HEK293 (cell line): Measurements from ENCODE around the gene ATRNL1.

Experiments used
- CTCF ChIA-PET: fragments of 350-600 bp; formaldehyde crosslinking; extraction: SDS; loops from one replicate; lab custom pipeline; 2021; ENCODE audit warnings: antibody characterized with exemption; lab: Yijun Ruan, JAX
- POLR2A ChIA-PET: fragments of 300-600 bp; formaldehyde crosslinking; extraction: SDS; loops from one replicate; lab custom pipeline; 2020; ENCODE audit warnings: antibody characterized with exemption, inconsistent platforms; lab: Yijun Ruan, JAX
- H3K27ac ChIP-seq: fragments of 200-500 bp; sonication (Bioruptor generic); 2 replicates; pipeline ENCODE4 v1.5.1; 2014; ENCODE audit warnings: low read depth, low read length, control low read depth, inconsistent platforms; ENCODE audit errors: extremely low read depth
- H3K36me3 ChIP-seq, 2 experiments: fragments of 200-500 bp in 1 of 2; sonication (Bioruptor generic) in 1 of 2; 1 replicate in 1 of 2; 2 replicates in 1 of 2; pipeline ENCODE4 v1.5.1; 2014 to 2017; ENCODE audit warnings: inconsistent platforms in 2 of 2, low read length in 2 of 2; ENCODE audit not compliant: control insufficient read depth in 2 of 2, insufficient read depth in 1 of 2
- H3K4me1 ChIP-seq: fragments of 200-500 bp; sonication (Bioruptor generic); 2 replicates; pipeline ENCODE4 v1.5.1; 2014; ENCODE audit warnings: mild to moderate bottlenecking, low read length, inconsistent platforms; ENCODE audit not compliant: control insufficient read depth, insufficient read depth
- H3K4me3 ChIP-seq: 2 replicates; pipeline ENCODE4 v1.5.1; 2011; ENCODE audit warnings: low read depth, mild to moderate bottlenecking, control low read depth, low read length, moderate library complexity
- H3K9me3 ChIP-seq: fragments of 200-500 bp; sonication (Bioruptor generic); 2 replicates; pipeline ENCODE4 v1.5.1; 2014; ENCODE audit warnings: low read depth, low read length, inconsistent platforms; ENCODE audit not compliant: control insufficient read depth, insufficient read depth
- AEBP2 ChIP-seq: fragments of 450-650 bp; formaldehyde crosslinking; IDR thresholded peaks from 2 replicates; pipeline ENCODE4 v1.5.1; 2016; ENCODE audit warnings: missing biosample characterization, missing genetic modification characterization, borderline replicate concordance
- IKZF3 ChIP-seq: fragments of 450-650 bp; IDR thresholded peaks from 2 replicates; pipeline ENCODE4 v1.5.0; 2018; ENCODE audit warnings: missing biosample characterization, mild to moderate bottlenecking, missing genetic modification characterization, moderate library complexity
- KLF1 ChIP-seq: fragments of 450-650 bp; formaldehyde crosslinking; IDR thresholded peaks from 2 replicates; pipeline ENCODE4 v1.5.1; 2016; ENCODE audit warnings: missing biosample characterization, missing genetic modification characterization
- SCRT2 ChIP-seq: fragments of 450-650 bp; formaldehyde crosslinking; IDR thresholded peaks from 2 replicates; pipeline ENCODE4 v1.5.1; 2016; ENCODE audit warnings: missing biosample characterization, missing genetic modification characterization
- SETDB1 ChIP-seq: IDR thresholded peaks from one replicate; pipeline ENCODE4 v1.6.1; 2017; ENCODE audit warnings: mild to moderate bottlenecking, low read length, moderate library complexity, mixed read lengths; ENCODE audit not compliant: insufficient read length
- SP7 ChIP-seq: fragments of 450-650 bp; formaldehyde crosslinking; IDR thresholded peaks from 2 replicates; pipeline ENCODE4 v1.5.1; 2016; ENCODE audit warnings: missing biosample characterization, missing genetic modification characterization
- ZBTB8A ChIP-seq: fragments of 450-650 bp; formaldehyde crosslinking; IDR thresholded peaks from 2 replicates; pipeline ENCODE4 v1.5.1; 2016; ENCODE audit warnings: missing biosample characterization, missing genetic modification characterization
- ZEB2 ChIP-seq: fragments of 450-650 bp; formaldehyde crosslinking; IDR thresholded peaks from 2 replicates; pipeline ENCODE4 v1.5.1; 2016; ENCODE audit warnings: missing biosample characterization, missing genetic modification characterization
- ZNF24 ChIP-seq: fragments of 450-650 bp; formaldehyde crosslinking; IDR thresholded peaks from 2 replicates; pipeline ENCODE4 v1.5.1; 2016; ENCODE audit warnings: missing biosample characterization, missing genetic modification characterization
- ZNF274 ChIP-seq, 2 experiments: fragments of 200-500 bp in 1 of 2; fragments of 450-650 bp in 1 of 2; sonication (Bioruptor generic) in 1 of 2; formaldehyde crosslinking in 1 of 2; IDR thresholded peaks; 2 replicates each; pipeline versions ENCODE4 v1.5.1 to v1.6.1; 2014 to 2016; ENCODE audit warnings: borderline replicate concordance in 1 of 2, inconsistent platforms in 1 of 2, low read length in 1 of 2, missing biosample characterization in 1 of 2, missing genetic modification characterization in 1 of 2
- ZNF624 ChIP-seq: fragments of 450-650 bp; formaldehyde crosslinking; IDR thresholded peaks from 2 replicates; pipeline ENCODE4 v1.5.1; 2017; ENCODE audit warnings: missing biosample characterization, missing genetic modification characterization
- ZNF768 ChIP-seq: fragments of 450-650 bp; formaldehyde crosslinking; IDR thresholded peaks from 2 replicates; pipeline ENCODE4 v1.5.1; 2018; ENCODE audit warnings: missing biosample characterization, mild to moderate bottlenecking, missing genetic modification characterization
- ZNF843 ChIP-seq: fragments of 450-650 bp; formaldehyde crosslinking; IDR thresholded peaks from 2 replicates; pipeline ENCODE4 v1.5.1; 2016; ENCODE audit warnings: missing biosample characterization, missing genetic modification characterization
- TF ChIP-seq, protein P1 (sequence below): fragments of 450-650 bp; formaldehyde crosslinking; IDR thresholded peaks from 2 replicates; pipeline ENCODE4 v1.5.1; 2017; ENCODE audit warnings: missing biosample characterization, missing genetic modification characterization

ATRNL1 gene

DNA sequence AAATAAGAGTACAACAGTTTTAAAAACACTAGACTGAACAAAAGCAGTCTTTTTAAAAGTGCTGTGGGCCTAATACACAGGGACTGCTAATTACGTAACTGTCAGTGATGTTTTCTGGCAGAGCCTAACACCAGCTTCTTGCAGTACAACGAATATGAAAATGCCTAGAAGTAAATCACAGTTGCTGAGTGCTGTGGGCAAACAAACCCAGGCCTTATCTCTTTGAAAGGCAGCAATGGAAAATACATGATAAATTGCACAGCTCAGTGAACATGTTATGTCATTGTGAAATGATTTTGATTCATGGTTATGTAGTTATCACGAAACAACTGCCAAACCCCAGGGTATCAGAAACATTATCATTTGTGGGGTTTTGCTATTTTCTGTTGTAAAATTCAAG, 751.4 kb downstream of the ATRNL1 start (continued):
- TF ChIP-seq ZNF843 (tag by site-specific recombination) (peak; percentile 67), IKZF3 (peak; percentile 62; the same call in 1 of the 2 replicates), ZBTB8A (tag by site-specific recombination) (peak; percentile 52; the same call in 1 of the 2 replicates)
- TF ChIP-seq, all 188 proteins: peak for 15

DNA sequence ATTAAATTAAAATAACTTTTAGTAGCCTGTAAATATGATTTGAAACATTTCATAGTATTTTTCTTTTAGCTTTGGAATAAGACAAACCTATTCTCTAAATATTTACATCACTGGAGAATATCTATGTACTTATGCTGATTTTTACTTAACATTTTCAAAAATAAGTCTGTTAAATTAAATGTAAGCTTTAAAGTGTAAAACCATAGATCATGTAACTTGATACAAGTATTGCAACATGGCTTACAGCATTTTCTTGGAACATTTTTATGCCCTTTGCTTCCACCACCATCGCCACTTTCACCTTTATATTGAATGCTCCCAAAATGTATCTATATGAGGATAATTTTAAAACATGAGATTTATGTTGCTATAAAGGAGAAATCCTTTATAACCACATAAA, 752.8 kb downstream of the ATRNL1 start:
- Histone ChIP-seq H3K36me3 (no peaks in the 10 kb centered on the region), H3K4me3 (no peak overlapping the region)
- 0 out of 2 replicates have a peak, but pooled peaks have one; percentile 26 for TF ChIP-seq ZEB2 (tag by site-specific recombination)
- no peak for TF ChIP-seq SCRT2 (tag by site-specific recombination)
- TF ChIP-seq, all 188 proteins: peak for 1
- ChIA-PET CTCF (interaction anchor here (1.0 kb wide), 2 partner anchors 46 to 275 kb away, joined by 3 to 8 read pairs; no protein-coding TSS in a partner anchor), POLR2A (no interaction called here)
- Histone ChIP-seq H3K4me1 (peaks cover 6% of the 10 kb centered on the region), H3K9me3 (no peaks in the 10 kb centered on the region), H3K27ac (no peak overlapping the region)

DNA sequence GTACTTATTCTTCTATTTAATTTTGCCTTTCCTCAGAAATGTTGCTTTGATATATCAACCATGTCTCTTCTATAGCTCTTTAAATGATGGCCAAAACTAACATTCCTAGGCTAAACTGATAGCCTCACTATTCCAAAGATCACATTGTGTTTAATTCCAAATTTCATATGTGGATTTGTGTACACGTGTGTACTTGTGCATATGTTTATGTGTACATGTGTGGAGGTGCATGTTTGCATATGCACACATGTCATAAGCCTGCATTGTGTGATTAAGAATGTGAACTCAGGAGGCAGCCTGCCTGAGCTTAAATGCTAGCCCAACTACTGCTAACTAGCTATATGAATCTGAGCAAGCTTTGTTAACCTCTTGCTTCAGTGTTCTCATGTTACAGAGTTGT, 753.4 kb downstream of the ATRNL1 start:
- ChIA-PET POLR2A (no interaction called here), CTCF (interaction anchor here (1.0 to 1.5 kb wide), 2 partner anchors 47 to 275 kb away, joined by 3 to 5 read pairs; no protein-coding TSS in a partner anchor)
- no peaks in the 10 kb centered on the region for H3K36me3 ChIP-seq
- H3K9me3 ChIP-seq: no peaks in the 10 kb centered on the region
- TF ChIP-seq ZNF768: no peak
- no peak for TF ChIP-seq ZNF24 (tag by site-specific recombination)
- TF ChIP-seq KLF1 (tag by site-specific recombination): no peak
- no peak overlapping the region for H3K4me3 ChIP-seq
- H3K4me1 ChIP-seq: peaks cover 6% of the 10 kb centered on the region
- no peak overlapping the region for H3K27ac ChIP-seq

- CTCF ChIA-PET: no interaction called here
- no peaks in the 10 kb centered on the region for H3K9me3 ChIP-seq
- H3K4me3 ChIP-seq: no peak overlapping the region
- no peak overlapping the region for H3K27ac ChIP-seq
- POLR2A ChIA-PET: no interaction called here
- H3K4me1 ChIP-seq: peaks cover 6% of the 10 kb centered on the region
- no peaks in the 10 kb centered on the region for H3K36me3 ChIP-seq
- TF ChIP-seq AEBP2 (tag by site-specific recombination) (no peak), ZNF274 (IDR thresholded peaks at IDR 0.05; ENCODE audit: low read length) (no peak), ZNF274 (tag by site-specific recombination; IDR thresholded peaks at IDR 0.05; ENCODE audit: borderline replicate concordance) (no peak), SETDB1 (no peak)
- TF ChIP-seq, protein P1, sequence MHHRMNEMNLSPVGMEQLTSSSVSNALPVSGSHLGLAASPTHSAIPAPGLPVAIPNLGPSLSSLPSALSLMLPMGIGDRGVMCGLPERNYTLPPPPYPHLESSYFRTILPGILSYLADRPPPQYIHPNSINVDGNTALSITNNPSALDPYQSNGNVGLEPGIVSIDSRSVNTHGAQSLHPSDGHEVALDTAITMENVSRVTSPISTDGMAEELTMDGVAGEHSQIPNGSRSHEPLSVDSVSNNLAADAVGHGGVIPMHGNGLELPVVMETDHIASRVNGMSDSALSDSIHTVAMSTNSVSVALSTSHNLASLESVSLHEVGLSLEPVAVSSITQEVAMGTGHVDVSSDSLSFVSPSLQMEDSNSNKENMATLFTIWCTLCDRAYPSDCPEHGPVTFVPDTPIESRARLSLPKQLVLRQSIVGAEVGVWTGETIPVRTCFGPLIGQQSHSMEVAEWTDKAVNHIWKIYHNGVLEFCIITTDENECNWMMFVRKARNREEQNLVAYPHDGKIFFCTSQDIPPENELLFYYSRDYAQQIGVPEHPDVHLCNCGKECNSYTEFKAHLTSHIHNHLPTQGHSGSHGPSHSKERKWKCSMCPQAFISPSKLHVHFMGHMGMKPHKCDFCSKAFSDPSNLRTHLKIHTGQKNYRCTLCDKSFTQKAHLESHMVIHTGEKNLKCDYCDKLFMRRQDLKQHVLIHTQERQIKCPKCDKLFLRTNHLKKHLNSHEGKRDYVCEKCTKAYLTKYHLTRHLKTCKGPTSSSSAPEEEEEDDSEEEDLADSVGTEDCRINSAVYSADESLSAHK (tag by site-specific recombination): no peak
Observed at GRCh38 chr10:115849197-115849596, 756.0 kb downstream of the ATRNL1 start.

DNA sequence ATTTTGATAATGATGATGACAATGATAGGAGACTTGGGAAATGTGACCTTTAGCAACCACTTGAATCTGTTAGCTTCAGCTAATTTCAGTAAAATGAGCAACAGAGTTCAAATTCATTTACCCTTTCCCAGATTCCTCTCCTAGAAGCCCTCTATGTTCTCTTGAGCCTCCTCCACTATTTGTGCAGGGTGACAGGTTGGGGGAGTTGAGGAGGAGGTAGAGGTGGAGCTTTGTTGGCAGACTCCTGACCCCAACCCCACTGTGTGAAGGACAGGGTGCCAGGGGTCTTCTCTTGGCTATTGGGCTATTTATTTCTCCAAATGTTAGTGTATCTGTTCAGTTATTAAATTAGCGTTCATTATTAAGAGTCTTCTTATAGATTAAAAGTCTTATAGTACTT, 757.5 kb downstream of the ATRNL1 start:
- CTCF ChIA-PET: no interaction called here
- H3K36me3 ChIP-seq: no peaks in the 10 kb centered on the region
- POLR2A ChIA-PET: no interaction called here
- no peak for TF ChIP-seq SP7 (tag by site-specific recombination)
- TF ChIP-seq ZNF624 (tag by site-specific recombination): no peak
- TF ChIP-seq, all 188 proteins: peak for 0
- no peaks in the 10 kb centered on the region for H3K9me3 ChIP-seq
- H3K27ac ChIP-seq: no peak overlapping the region
- no peak overlapping the region for H3K4me3 ChIP-seq
- H3K4me1 ChIP-seq: peaks cover 6% of the 10 kb centered on the region
